Measurements from ENCODE around the gene DLX5.
"Not testable (repeated sequence)": the region's sequence is repeated elsewhere in the genome, so short reads cannot be mapped to it uniquely, and the experiment has no call there.

Gene DLX5

GRCh38 chr7:97024209-97025129 lies at the start of gene DLX5:
Gene DLX5, minus strand, starts transcription at chr7:97024831. Its CDS starts 208 bp downstream, at chr7:97024623.
- peak; percentile 60 for DNase-seq

GRCh38 chr7:97072025-97072424 lies 47.4 kb upstream of the DLX5 start:
- DNase-seq: not testable (repeated sequence)

GRCh38 chr7:97064972-97065587 lies 40.4 kb upstream of the DLX5 start:
- DNase-seq: peak; percentile 17

- DNase-seq: no peak
Measured at GRCh38 chr7:97064020-97064419, 39.4 kb upstream of the DLX5 start.

- DNase-seq: no peak
Measured at GRCh38 chr7:97043281-97043680, 18.6 kb upstream of the DLX5 start.

GRCh38 chr7:97039374-97040065 lies 14.9 kb upstream of the DLX5 start:
- DNase-seq: no peak

GRCh38 chr7:97034213-97034852 lies 9.7 kb upstream of the DLX5 start:
- not testable (repeated sequence) for DNase-seq

- DNase-seq: peak; percentile 63
Measured at GRCh38 chr7:97027427-97028234, 3.0 kb upstream of the DLX5 start.

GRCh38 chr7:97026715-97027426 lies 2.2 kb upstream of the DLX5 start:
- no peak for DNase-seq

GRCh38 chr7:97025983-97026714 lies 1.5 kb upstream of the DLX5 start:
- DNase-seq: no peak

- DNase-seq: no peak
Measured at GRCh38 chr7:97025130-97025499, 484 bp upstream of the DLX5 start.

- DNase-seq: no peak
Measured at GRCh38 chr7:97022491-97023306, 1.9 kb downstream of the DLX5 start.

GRCh38 chr7:97021747-97022490 lies 2.7 kb downstream of the DLX5 start:
- DNase-seq: no peak

GRCh38 chr7:97020996-97021746 lies 3.5 kb downstream of the DLX5 start:
- DNase-seq: no peak

- no peak for DNase-seq
Measured at GRCh38 chr7:97020601-97020995, 4.0 kb downstream of the DLX5 start.

- DNase-seq: no peak
Measured at GRCh38 chr7:97019710-97020225, 4.9 kb downstream of the DLX5 start.

- DNase-seq: no peak
Measured at GRCh38 chr7:97018791-97019531, 5.7 kb downstream of the DLX5 start.

Measured in DMS 273 treated with DMSO at 0.1 percent for 48 hours (cell line).